ENCODE results near the gene ALG9.

DNA sequence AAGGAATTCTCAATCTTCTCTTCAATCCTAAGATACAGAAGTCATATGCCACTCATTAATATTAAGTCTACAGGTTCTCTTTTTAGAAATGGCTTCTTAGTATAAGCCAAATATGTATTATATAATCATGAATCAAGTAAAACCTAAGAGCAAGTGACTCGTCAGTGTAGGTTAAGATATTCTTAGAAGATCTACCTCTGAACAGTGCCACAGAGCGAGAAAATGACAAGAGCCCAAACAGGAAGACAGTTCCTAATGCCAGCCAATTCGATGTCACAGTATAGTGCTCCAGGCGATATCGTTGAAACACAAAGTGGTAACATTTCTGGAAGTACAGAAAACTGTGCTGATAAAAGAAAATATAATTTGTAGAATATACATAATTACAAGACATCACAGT, 33.3 kb downstream of the ALG9 start:
- TF ChIP-seq CTCF (IDR thresholded peaks at IDR 0.05) (no peak), EZH2 (IDR thresholded peaks at IDR 0.05) (no peak)

All from neural progenitor cell (in vitro differentiated cells).